HG03159 (cell line): ENCODE measurements around the gene TBC1D3D.
"Not testable (repeated sequence)": the region's sequence is repeated elsewhere in the genome, so short reads cannot be mapped to it uniquely, and the experiment has no call there.

Experiments used
- ATAC-seq: cut with Tn5 transposase; IDR thresholded peaks from one replicate; pipeline ENCODE4 v1.9.1; 2021; ENCODE audit warnings: mild to moderate bottlenecking, moderate library complexity; ENCODE audit not compliant: unreplicated experiment

The TBC1D3D gene

GRCh38 chr17:38003676-38004075, at the start of gene TBC1D3D:
Gene TBC1D3D, plus strand, starts transcription at chr17:38003976. Its CDS starts 1,585 bp downstream, at chr17:38005561.
- not testable (repeated sequence) for ATAC-seq

- ATAC-seq = not testable (repeated sequence)
Observed at GRCh38 chr17:37988960-37989359, 14.8 kb upstream of the TBC1D3D start, which contains the start of gene TBC1D3L. Gene TBC1D3L, minus strand, starts transcription at chr17:37989060. Its CDS starts 1,540 bp downstream, at chr17:37987520.
